ENCODE results near the gene TMEM151B. TPM values are rescaled to one million over a fixed set of nuclear protein-coding genes. Genes with fewer than 3 reads are reported as not detected.

The TMEM151B gene
- total and polyA plus RNA-seq, 2 of the 4 experiments (the other 2 are of a cell fraction): not detected

- Histone ChIP-seq H3K9me3 (ENCODE audit: control insufficient read depth, insufficient read depth, low read length) (no peaks in the 10 kb centered on the region), H3K23ac (ENCODE audit: low read depth, low read length) (no peak overlapping the region), H2AK5ac (ENCODE audit: low read depth, low read length) (no peak overlapping the region), H3K27me3 (ENCODE audit: control insufficient read depth, insufficient read depth, low read length) (no peaks in the 10 kb centered on the region), H3K9ac (ENCODE audit: low read depth, low read length) (no peak overlapping the region), H4K91ac (ENCODE audit: insufficient read depth, low read depth, low read length) (no peak overlapping the region), H4K20me1 (ENCODE audit: insufficient read depth, low read length) (no peaks in the 10 kb centered on the region), H3K9me1 (ENCODE audit: insufficient read depth, low read length) (no peaks in the 10 kb centered on the region), H3K36me3 (ENCODE audit: control insufficient read depth, insufficient read depth, low read length) (peaks cover 2% of the 10 kb centered on the region; the same call in 1 of the 2 replicates), H3K4me2 (ENCODE audit: low read depth, low read length) (no peak overlapping the region), H2BK15ac (ENCODE audit: low read depth, low read length) (no peak overlapping the region), H3K4me1 (ENCODE audit: control insufficient read depth, insufficient read depth, low read length) (peaks cover 6% of the 10 kb centered on the region), H3K18ac (ENCODE audit: low read depth, low read length) (no peak overlapping the region), H3K27ac (ENCODE audit: insufficient read depth, low read length) (no peak overlapping the region), H2BK5ac (ENCODE audit: low read depth, low read length, poor library complexity, severe bottlenecking) (no peak overlapping the region), H3K56ac (ENCODE audit: extremely low read depth, insufficient read depth, low read length) (no peak overlapping the region), H2AFZ (replicated peaks; ENCODE audit: low read length, poor library complexity) (no peak overlapping the region), H3K79me1 (ENCODE audit: low read depth in 1 of 2, low read length in 2 of 2) (peaks cover 0 to 5% of the 10 kb centered on the region in 2 experiments; a peak in 1 of 4 replicates), H2AK9ac (replicated peaks; ENCODE audit: low read depth, low read length, poor library complexity) (no peak overlapping the region), H3K14ac (replicated peaks; ENCODE audit: low read depth, low read length) (no peak overlapping the region), H2BK20ac (ENCODE audit: low read depth, low read length) (no peak overlapping the region), H3K4ac (ENCODE audit: low read depth, low read length) (no peak overlapping the region), H2BK120ac (ENCODE audit: low read depth, low read length) (no peak overlapping the region), H4K8ac (ENCODE audit: low read depth in 2 of 2, low read length in 2 of 2) (no peak overlapping the region), H4K5ac (ENCODE audit: low read depth, low read length) (no peak overlapping the region), H3K4me3 (ENCODE audit: insufficient read depth, low read depth, low read length) (no peak overlapping the region)
- dilution Hi-C loops (cut with HindIII; ENCODE audit: low sequenced_read_pairs, unreplicated experiment): no loop called here
- in situ Hi-C loops (cut with MboI; ENCODE audit: low sequenced_read_pairs): loop anchor here (5.0 kb wide), 1 partner anchor 57 kb away; no protein-coding TSS in a partner anchor
- POLR2A ChIA-PET (ENCODE audit: unreplicated experiment): no interaction called here
- WGBS, 2 experiments (ENCODE audit: extremely low coverage in 2 of 2, insufficient read length in 1 of 2): 90% methylated on average over 6 of the region's 11 CpGs; no CpG with 5 or more reads in 1 of the 2 experiments
- intact Hi-C loops (cut with micrococcal nuclease): no loop called here
- DNase-seq (no peak), ATAC-seq (ENCODE audit: low read depth) (no peak)
- CTCF ChIA-PET: no interaction called here
- TF ChIP-seq BHLHE40 (IDR thresholded peaks at IDR 0.05; ENCODE audit: low read depth, low read length) (no peak), MXI1 (IDR thresholded peaks at IDR 0.05; ENCODE audit: borderline replicate concordance, low read depth, low read length) (no peak), POLR2A (IDR thresholded peaks at IDR 0.05; ENCODE audit: low read depth, low read length) (no peak), CHD1 (IDR thresholded peaks at IDR 0.05; ENCODE audit: low read depth, low read length) (no peak), ELK1 (IDR thresholded peaks at IDR 0.05; ENCODE audit: borderline replicate concordance, low read depth, low read length) (no peak), MAFK (IDR thresholded peaks at IDR 0.05; ENCODE audit: low read depth, low read length) (no peak), MAZ (IDR thresholded peaks at IDR 0.05; ENCODE audit: borderline replicate concordance, low read depth, low read length) (no peak), RFX5 (IDR thresholded peaks at IDR 0.05; ENCODE audit: low read depth, low read length) (no peak), NFE2L2 (IDR thresholded peaks at IDR 0.05; ENCODE audit: low read depth, low read length) (no peak), CEBPB (IDR thresholded peaks at IDR 0.05; ENCODE audit: low read depth, low read length) (no peak), FOS (IDR thresholded peaks at IDR 0.05; ENCODE audit: low read depth, low read length) (no peak), RCOR1 (IDR thresholded peaks at IDR 0.05; ENCODE audit: insufficient replicate concordance, low read length) (no peak), CTCF (conservative IDR thresholded peaks at IDR 0.05; ENCODE audit: low read depth, low read length) (no peak), RAD21 (IDR thresholded peaks at IDR 0.05; ENCODE audit: low read length) (no peak), SMC3 (IDR thresholded peaks at IDR 0.05; ENCODE audit: low read depth, low read length) (no peak)
- TF ChIP-seq, protein P1, sequence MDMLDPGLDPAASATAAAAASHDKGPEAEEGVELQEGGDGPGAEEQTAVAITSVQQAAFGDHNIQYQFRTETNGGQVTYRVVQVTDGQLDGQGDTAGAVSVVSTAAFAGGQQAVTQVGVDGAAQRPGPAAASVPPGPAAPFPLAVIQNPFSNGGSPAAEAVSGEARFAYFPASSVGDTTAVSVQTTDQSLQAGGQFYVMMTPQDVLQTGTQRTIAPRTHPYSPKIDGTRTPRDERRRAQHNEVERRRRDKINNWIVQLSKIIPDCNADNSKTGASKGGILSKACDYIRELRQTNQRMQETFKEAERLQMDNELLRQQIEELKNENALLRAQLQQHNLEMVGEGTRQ (IDR thresholded peaks at IDR 0.05; ENCODE audit: low read depth, low read length): no peak
- no TSS peak for BruUV-seq (replicated peaks)
Measured at GRCh38 chr6:44229376-44230033, 40.7 kb upstream of the TMEM151B start.
